IMR-90 (cell line): ENCODE data around the gene WDR81. TPM values are rescaled to one million over a fixed set of nuclear protein-coding genes. Genes with fewer than 3 reads are reported as not detected.
A peak's percentile ranks its signal among the peaks of the same experiment; 100 is the strongest.

Experiments used
- ATAC-seq: fragments of 200-7000 bp; cut with Tn5 transposase; 2 replicates; pipeline ENCODE4 v1.9.1; 2020; ENCODE audit warnings: low read depth, mild to moderate bottlenecking, moderate library complexity
- BruUV-seq: library from RNA; stranded (reverse); fragments of 400-500 nt; replicated peaks from 2 replicates; lab custom pipeline; 2021; lab: Mats Ljungman, UMichigan
- CTCF ChIA-PET: fragments of 300-600 bp; formaldehyde crosslinking; extraction: SDS; loops from one replicate; lab custom pipeline; 2021; ENCODE audit warnings: antibody characterized with exemption; lab: Yijun Ruan, JAX
- POLR2A ChIA-PET: fragments of 300-600 bp; sonication (Branson Sonifier 250); formaldehyde crosslinking; loops from one replicate; lab custom pipeline; 2022; ENCODE audit warnings: antibody characterized with exemption; ENCODE audit not compliant: unreplicated experiment; lab: Charles Lee
- DNase-seq: peaks from one replicate; pipeline ENCODE4 v3.0.0; 2013
- H2AFZ ChIP-seq: replicated peaks from 2 replicates; pipeline ENCODE3; 2013; ENCODE audit warnings: low read length, mild to moderate bottlenecking; ENCODE audit not compliant: poor library complexity
- H2AK5ac ChIP-seq: 2 replicates; pipeline ENCODE4 v1.6.1; 2013; ENCODE audit warnings: low read depth, low read length, inconsistent platforms
- H2AK9ac ChIP-seq: replicated peaks from 2 replicates; pipeline ENCODE3; 2013; ENCODE audit warnings: mild to moderate bottlenecking, low read depth, low read length, moderate library complexity; ENCODE audit not compliant: poor library complexity
- H2BK120ac ChIP-seq: 2 replicates; pipeline ENCODE4 v1.6.1; 2013; ENCODE audit warnings: low read depth, low read length, inconsistent platforms
- H2BK15ac ChIP-seq: 3 replicates; pipeline ENCODE4 v1.6.1; 2013; ENCODE audit warnings: low read depth, low read length, inconsistent platforms
- H2BK20ac ChIP-seq: 2 replicates; pipeline ENCODE4 v1.6.1; 2013; ENCODE audit warnings: low read depth, mild to moderate bottlenecking, inconsistent platforms, low read length, moderate library complexity
- H2BK5ac ChIP-seq: 2 replicates; pipeline ENCODE4 v1.6.1; 2013; ENCODE audit warnings: mild to moderate bottlenecking, low read depth, low read length, inconsistent platforms; ENCODE audit not compliant: poor library complexity, severe bottlenecking
- H3K14ac ChIP-seq: replicated peaks from 2 replicates; pipeline ENCODE4 v1.6.1; 2013; ENCODE audit warnings: low read depth, low read length, inconsistent platforms
- H3K18ac ChIP-seq: 2 replicates; pipeline ENCODE4 v1.6.1; 2013; ENCODE audit warnings: low read depth, low read length, control low read depth
- H3K23ac ChIP-seq: 2 replicates; pipeline ENCODE4 v1.6.1; 2013; ENCODE audit warnings: low read depth, low read length, inconsistent platforms
- H3K27ac ChIP-seq: 2 replicates; pipeline ENCODE4 v1.5.1; 2013; ENCODE audit warnings: mild to moderate bottlenecking, control low read depth, low read length; ENCODE audit not compliant: insufficient read depth
- H3K27me3 ChIP-seq: 2 replicates; pipeline ENCODE4 v1.6.1; 2013; ENCODE audit warnings: low read length; ENCODE audit not compliant: control insufficient read depth, insufficient read depth
- H3K36me3 ChIP-seq: 2 replicates; pipeline ENCODE4 v1.6.1; 2013; ENCODE audit warnings: low read length, mixed read lengths; ENCODE audit not compliant: control insufficient read depth, insufficient read depth
- H3K4ac ChIP-seq: 2 replicates; pipeline ENCODE4 v1.6.1; 2013; ENCODE audit warnings: low read depth, low read length, inconsistent platforms
- H3K4me1 ChIP-seq: 2 replicates; pipeline ENCODE4 v1.6.1; 2013; ENCODE audit warnings: low read length, mixed read lengths; ENCODE audit not compliant: control insufficient read depth, insufficient read depth
- H3K4me2 ChIP-seq: 2 replicates; pipeline ENCODE4 v1.6.1; 2013; ENCODE audit warnings: low read depth, mild to moderate bottlenecking, control low read depth, low read length, moderate library complexity
- H3K4me3 ChIP-seq: 2 replicates; pipeline ENCODE4 v1.5.1; 2013; ENCODE audit warnings: low read depth, mild to moderate bottlenecking, control low read depth, low read length, moderate library complexity; ENCODE audit not compliant: insufficient read depth
- H3K56ac ChIP-seq: 2 replicates; pipeline ENCODE4 v1.6.1; 2013; ENCODE audit warnings: low read length, inconsistent platforms; ENCODE audit not compliant: insufficient read depth; ENCODE audit errors: extremely low read depth
- H3K79me1 ChIP-seq, 2 experiments: 2 replicates each; pipeline ENCODE4 v1.6.1; 2013; ENCODE audit warnings: low read length in 2 of 2, inconsistent platforms in 1 of 2, low read depth in 1 of 2
- H3K9ac ChIP-seq: 2 replicates; pipeline ENCODE4 v1.6.1; 2013; ENCODE audit warnings: low read depth, low read length, control low read depth
- H3K9me1 ChIP-seq: 2 replicates; pipeline ENCODE4 v1.6.1; 2013; ENCODE audit warnings: low read length, inconsistent platforms; ENCODE audit not compliant: insufficient read depth
- H3K9me3 ChIP-seq: 2 replicates; pipeline ENCODE4 v1.6.1; 2013; ENCODE audit warnings: low read length; ENCODE audit not compliant: control insufficient read depth, insufficient read depth
- H4K20me1 ChIP-seq: 2 replicates; pipeline ENCODE4 v1.6.1; 2013; ENCODE audit warnings: low read length, inconsistent platforms; ENCODE audit not compliant: insufficient read depth
- H4K5ac ChIP-seq: 2 replicates; pipeline ENCODE4 v1.6.1; 2013; ENCODE audit warnings: mild to moderate bottlenecking, low read depth, low read length, control low read depth
- H4K8ac ChIP-seq, 2 experiments: 2 replicates each; pipeline ENCODE4 v1.6.1; 2013; ENCODE audit warnings: low read depth in 2 of 2, low read length in 2 of 2, control low read depth in 1 of 2, inconsistent platforms in 1 of 2
- H4K91ac ChIP-seq: 2 replicates; pipeline ENCODE4 v1.6.1; 2013; ENCODE audit warnings: low read depth, low read length, inconsistent platforms; ENCODE audit not compliant: insufficient read depth
- CEBPB ChIP-seq: IDR thresholded peaks from 2 replicates; pipeline ENCODE4 v1.6.1; 2012; ENCODE audit warnings: low read depth, low read length, improper control_type of control experiment
- RCOR1 ChIP-seq: IDR thresholded peaks from 2 replicates; pipeline ENCODE4 v1.6.1; 2012; ENCODE audit warnings: mild to moderate bottlenecking, low read length, improper control_type of control experiment; ENCODE audit not compliant: insufficient replicate concordance
- WGBS, 2 experiments: methylation state at CpG; one replicate each; pipeline versions ENCODE4 v1.1.5 to v1.1.7; 2013; ENCODE audit warnings: missing lambda C conversion rate in 2 of 2; ENCODE audit not compliant: insufficient read length in 1 of 2; ENCODE audit errors: extremely low coverage in 2 of 2; 5-methylcytosine and 5-hydroxymethylcytosine counted together
- dilution Hi-C: fragments of 300-500 bp; cut with HindIII; formaldehyde crosslinking; loops from one replicate; pipeline ENCODE4 v1.14.3; 2018; ENCODE audit warnings: low sequenced_read_pairs; ENCODE audit not compliant: unreplicated experiment
- in situ Hi-C: fragments of 300-500 bp; cut with MboI; formaldehyde crosslinking; loops from 3 replicates; pipeline ENCODE4 v1.14.3; 2019; ENCODE audit warnings: low sequenced_read_pairs, inconsistent platforms, mixed read lengths
- intact Hi-C: fragments of 100-400 bp; cut with micrococcal nuclease; formaldehyde crosslinking; loops from 2 replicates; pipeline ENCODE4 v1.10.0; 2022
- polyA plus RNA-seq, 3 experiments: library from polyadenylated mRNA; depleted of rRNA; stranded (reverse); fragments of >200 nt; gene quantifications; 2 replicates each; pipeline ENCODE4 v1.2.3, GENCODE V29; 2012; ENCODE audit warnings: low replicate concordance in 1 of 3
- total RNA-seq: library from RNA; depleted of rRNA; stranded (reverse); fragments of >200 nt; gene quantifications from 2 replicates; pipeline ENCODE4 v1.2.3, GENCODE V29; 2012

WDR81 gene
- total and polyA plus RNA-seq, 2 of the 4 experiments (the other 2 are of a cell fraction), result 3.0 to 8.4 TPM

DNA sequence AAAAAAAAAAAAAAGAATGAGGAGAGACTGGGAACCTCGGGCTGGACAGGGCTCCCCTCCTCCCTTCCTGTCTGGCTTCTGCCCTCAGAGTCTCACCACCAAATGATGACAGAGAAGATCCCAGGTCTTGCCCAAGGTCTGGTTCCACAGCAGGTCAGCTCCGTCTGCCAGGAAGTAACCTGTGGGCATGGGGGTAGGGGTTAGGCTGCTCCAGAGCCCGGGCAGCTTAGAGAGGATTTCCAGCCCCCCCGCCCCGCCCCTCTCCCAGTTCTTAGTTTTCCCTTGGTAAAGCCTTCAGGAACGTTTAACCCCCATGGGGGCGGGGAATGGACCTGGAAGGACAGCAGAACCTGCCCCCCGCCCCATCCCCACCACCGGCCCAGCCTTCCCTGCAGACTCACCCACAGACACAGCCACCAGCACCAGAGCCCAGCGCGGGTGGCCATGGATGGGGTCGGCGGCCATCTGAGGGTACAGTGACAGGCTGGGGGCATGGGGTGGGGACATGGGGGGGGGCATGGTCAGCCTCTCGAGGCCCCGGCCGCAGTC lies 15.0 kb upstream of the WDR81 start:
- no peaks in the 10 kb centered on the region for H3K27me3 ChIP-seq
- no peak overlapping the region; the same call in 1 of the 2 replicates for H3K18ac ChIP-seq
- H2AK9ac ChIP-seq, result no peak overlapping the region
- POLR2A ChIA-PET, result interaction anchor here (0.6 to 0.7 kb wide), 2 partner anchors 26 to 681 kb away, joined by 3 to 20 read pairs; no protein-coding TSS in a partner anchor
- no peak for TF ChIP-seq RCOR1
- peak; percentile 37; the same call in 1 of the 2 replicates for TF ChIP-seq CEBPB
- H4K91ac ChIP-seq, result no peak overlapping the region; the same call in 1 of the 2 replicates
- peak overlapping the region; percentile 46; the same call in 1 of the 2 replicates for H3K9ac ChIP-seq
- H3K4me3 ChIP-seq, result peak overlapping the region; percentile 69
- intact Hi-C loops (no loop called here), dilution Hi-C loops (no loop called here), in situ Hi-C loops (loop anchor here (25.0 kb wide), 1 partner anchor 328 kb away; the partner anchor contains the start of genes DPH1, OVCA2 and RTN4RL1)
- H2AK5ac ChIP-seq, result peak overlapping the region; percentile 73; the same call in 1 of the 2 replicates
- H2BK15ac ChIP-seq, result no peak overlapping the region
- peak; percentile 1; the same call in 1 of the 2 replicates for ATAC-seq
- H3K9me1 ChIP-seq, result peaks cover 12% of the 10 kb centered on the region
- no TSS peak for BruUV-seq
- CTCF ChIA-PET, result no interaction called here
- H3K14ac ChIP-seq, result no peak overlapping the region
- peak overlapping the region; percentile 47; the same call in 1 of the 2 replicates for H3K4me2 ChIP-seq
- H3K36me3 ChIP-seq, result peaks cover 40% of the 10 kb centered on the region
- no peak overlapping the region for H2AFZ ChIP-seq
- H2BK5ac ChIP-seq, result no peak overlapping the region
- H4K20me1 ChIP-seq, result peaks cover 52% of the 10 kb centered on the region
- H4K5ac ChIP-seq, result no peak overlapping the region
- DNase-seq, result no peak
- H4K8ac ChIP-seq, result peak overlapping the region in 1 of 2 experiments; percentile 31; a peak in 1 of 4 replicates
- H2BK120ac ChIP-seq, result no peak overlapping the region
- peak overlapping the region; percentile 5; the same call in 1 of the 2 replicates for H3K4ac ChIP-seq
- H3K27ac ChIP-seq, result peak overlapping the region; percentile 16
- no peak overlapping the region for H2BK20ac ChIP-seq
- peaks cover 27% of the 10 kb centered on the region for H3K4me1 ChIP-seq
- no peak overlapping the region for H3K23ac ChIP-seq
- no peak overlapping the region; the same call in 1 of the 2 replicates for H3K56ac ChIP-seq
- peaks cover 0 to 48% of the 10 kb centered on the region in 2 experiments; a peak in 2 of 4 replicates for H3K79me1 ChIP-seq
- H3K9me3 ChIP-seq, result no peaks in the 10 kb centered on the region
- WGBS, 2 experiments, result no CpG with 5 or more reads among the region's 16 CpGs
